ENCODE results near the gene RAB11A. TPM values are rescaled to one million over a fixed set of nuclear protein-coding genes. Genes with fewer than 3 reads are reported as not detected.

Gene RAB11A
- total and polyA plus RNA-seq, 9 of the 15 experiments (the other 6 are each of a cell fraction or from before 2014, with no cell fraction given), result 129 to 369 (median 245) TPM

DNA sequence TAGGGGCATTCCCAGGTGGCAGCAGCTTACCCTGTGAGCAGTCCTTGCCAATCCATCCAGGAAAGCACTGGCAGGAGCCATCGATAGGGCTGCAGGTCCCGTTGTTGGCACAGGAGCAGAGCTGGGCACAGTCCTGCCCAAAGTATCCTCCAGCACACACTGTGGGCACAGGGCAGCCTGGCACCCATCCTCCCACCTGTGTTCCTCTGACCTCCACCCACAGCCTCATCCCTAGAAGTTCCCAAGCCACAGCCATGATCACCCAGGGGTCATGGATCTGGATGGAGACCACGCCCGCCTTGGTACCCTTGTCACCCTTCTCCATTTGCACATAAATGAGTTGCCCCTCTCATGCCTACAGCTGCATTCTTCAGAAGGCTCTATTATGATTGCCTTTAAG lies 48.6 kb downstream of the RAB11A start (continued):
- TF ChIP-seq MYNN (IDR thresholded peaks at IDR 0.05) (no peak), MYNN (CRISPR knock-in tag; IDR thresholded peaks at IDR 0.05) (no peak), HDGF (IDR thresholded peaks at IDR 0.05) (no peak)
- TF ChIP-seq, protein P1, sequence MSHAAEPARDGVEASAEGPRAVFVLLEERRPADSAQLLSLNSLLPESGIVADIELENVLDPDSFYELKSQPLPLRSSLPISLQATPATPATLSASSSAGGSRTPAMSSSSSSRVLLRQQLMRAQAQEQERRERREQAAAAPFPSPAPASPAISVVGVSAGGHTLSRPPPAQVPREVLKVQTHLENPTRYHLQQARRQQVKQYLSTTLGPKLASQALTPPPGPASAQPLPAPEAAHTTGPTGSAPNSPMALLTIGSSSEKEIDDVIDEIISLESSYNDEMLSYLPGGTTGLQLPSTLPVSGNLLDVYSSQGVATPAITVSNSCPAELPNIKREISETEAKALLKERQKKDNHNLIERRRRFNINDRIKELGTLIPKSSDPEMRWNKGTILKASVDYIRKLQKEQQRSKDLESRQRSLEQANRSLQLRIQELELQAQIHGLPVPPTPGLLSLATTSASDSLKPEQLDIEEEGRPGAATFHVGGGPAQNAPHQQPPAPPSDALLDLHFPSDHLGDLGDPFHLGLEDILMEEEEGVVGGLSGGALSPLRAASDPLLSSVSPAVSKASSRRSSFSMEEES (CRISPR knock-in tag; IDR thresholded peaks at IDR 0.05), result no peak
- TF ChIP-seq, protein P2, sequence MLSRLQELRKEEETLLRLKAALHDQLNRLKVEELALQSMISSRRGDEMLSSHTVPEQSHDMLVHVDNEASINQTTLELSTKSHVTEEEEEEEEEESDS (CRISPR knock-in tag; IDR thresholded peaks at IDR 0.05), result no peak
- TF ChIP-seq, protein P3, sequence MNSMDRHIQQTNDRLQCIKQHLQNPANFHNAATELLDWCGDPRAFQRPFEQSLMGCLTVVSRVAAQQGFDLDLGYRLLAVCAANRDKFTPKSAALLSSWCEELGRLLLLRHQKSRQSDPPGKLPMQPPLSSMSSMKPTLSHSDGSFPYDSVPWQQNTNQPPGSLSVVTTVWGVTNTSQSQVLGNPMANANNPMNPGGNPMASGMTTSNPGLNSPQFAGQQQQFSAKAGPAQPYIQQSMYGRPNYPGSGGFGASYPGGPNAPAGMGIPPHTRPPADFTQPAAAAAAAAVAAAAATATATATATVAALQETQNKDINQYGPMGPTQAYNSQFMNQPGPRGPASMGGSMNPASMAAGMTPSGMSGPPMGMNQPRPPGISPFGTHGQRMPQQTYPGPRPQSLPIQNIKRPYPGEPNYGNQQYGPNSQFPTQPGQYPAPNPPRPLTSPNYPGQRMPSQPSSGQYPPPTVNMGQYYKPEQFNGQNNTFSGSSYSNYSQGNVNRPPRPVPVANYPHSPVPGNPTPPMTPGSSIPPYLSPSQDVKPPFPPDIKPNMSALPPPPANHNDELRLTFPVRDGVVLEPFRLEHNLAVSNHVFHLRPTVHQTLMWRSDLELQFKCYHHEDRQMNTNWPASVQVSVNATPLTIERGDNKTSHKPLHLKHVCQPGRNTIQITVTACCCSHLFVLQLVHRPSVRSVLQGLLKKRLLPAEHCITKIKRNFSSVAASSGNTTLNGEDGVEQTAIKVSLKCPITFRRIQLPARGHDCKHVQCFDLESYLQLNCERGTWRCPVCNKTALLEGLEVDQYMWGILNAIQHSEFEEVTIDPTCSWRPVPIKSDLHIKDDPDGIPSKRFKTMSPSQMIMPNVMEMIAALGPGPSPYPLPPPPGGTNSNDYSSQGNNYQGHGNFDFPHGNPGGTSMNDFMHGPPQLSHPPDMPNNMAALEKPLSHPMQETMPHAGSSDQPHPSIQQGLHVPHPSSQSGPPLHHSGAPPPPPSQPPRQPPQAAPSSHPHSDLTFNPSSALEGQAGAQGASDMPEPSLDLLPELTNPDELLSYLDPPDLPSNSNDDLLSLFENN (IDR thresholded peaks at IDR 0.05; ENCODE audit: low read depth in 2 of 2, low read length in 2 of 2), result no peak
- TF ChIP-seq, protein P4, sequence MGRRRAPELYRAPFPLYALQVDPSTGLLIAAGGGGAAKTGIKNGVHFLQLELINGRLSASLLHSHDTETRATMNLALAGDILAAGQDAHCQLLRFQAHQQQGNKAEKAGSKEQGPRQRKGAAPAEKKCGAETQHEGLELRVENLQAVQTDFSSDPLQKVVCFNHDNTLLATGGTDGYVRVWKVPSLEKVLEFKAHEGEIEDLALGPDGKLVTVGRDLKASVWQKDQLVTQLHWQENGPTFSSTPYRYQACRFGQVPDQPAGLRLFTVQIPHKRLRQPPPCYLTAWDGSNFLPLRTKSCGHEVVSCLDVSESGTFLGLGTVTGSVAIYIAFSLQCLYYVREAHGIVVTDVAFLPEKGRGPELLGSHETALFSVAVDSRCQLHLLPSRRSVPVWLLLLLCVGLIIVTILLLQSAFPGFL (CRISPR knock-in tag; IDR thresholded peaks at IDR 0.05), result no peak
- TF ChIP-seq, protein P5, sequence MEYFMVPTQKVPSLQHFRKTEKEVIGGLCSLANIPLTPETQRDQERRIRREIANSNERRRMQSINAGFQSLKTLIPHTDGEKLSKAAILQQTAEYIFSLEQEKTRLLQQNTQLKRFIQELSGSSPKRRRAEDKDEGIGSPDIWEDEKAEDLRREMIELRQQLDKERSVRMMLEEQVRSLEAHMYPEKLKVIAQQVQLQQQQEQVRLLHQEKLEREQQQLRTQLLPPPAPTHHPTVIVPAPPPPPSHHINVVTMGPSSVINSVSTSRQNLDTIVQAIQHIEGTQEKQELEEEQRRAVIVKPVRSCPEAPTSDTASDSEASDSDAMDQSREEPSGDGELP (CRISPR knock-in tag; IDR thresholded peaks at IDR 0.05; ENCODE audit: borderline replicate concordance), result no peak

Data from K562 (cell line).